ENCODE results near the gene LRRK1. TPM values are rescaled to one million over a fixed set of nuclear protein-coding genes. Genes with fewer than 3 reads are reported as not detected.

LRRK1 gene
- total RNA-seq, 4 donors from 2014 or later, result 7.1 to 29.3 (median 8.5) TPM

DNA sequence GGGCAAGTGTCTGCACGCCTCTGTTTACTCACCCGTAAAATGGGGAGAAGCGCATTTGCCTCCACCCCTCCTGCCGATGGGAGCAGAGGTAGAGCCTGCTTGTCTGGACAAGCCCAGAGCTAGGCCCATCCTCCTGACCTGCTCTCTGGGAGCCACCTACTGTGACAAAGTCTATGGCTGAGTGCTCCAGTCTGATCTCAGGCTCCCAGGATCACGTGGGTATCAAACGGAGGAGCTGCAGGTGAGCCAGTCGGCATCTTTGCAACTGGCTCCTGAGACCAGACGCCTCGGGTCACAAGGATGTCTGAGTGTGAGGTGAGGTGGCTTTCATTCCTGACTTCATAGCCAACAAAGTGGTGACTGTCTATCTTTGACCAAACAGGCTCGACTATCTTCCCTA, 41.6 kb upstream of the LRRK1 start:
- peaks cover 0 to 15% of the 10 kb centered on the region in 2 donors for H3K4me1 ChIP-seq
- no peaks in the 10 kb centered on the region for H3K9me3 ChIP-seq
- no peak overlapping the region for H3K27ac ChIP-seq
- intact Hi-C loops (cut with DNase I), result loop anchor here (5.0 kb wide), 1 partner anchor 250 kb away; no protein-coding TSS in a partner anchor
- H3K4me3 ChIP-seq (replicated peaks in 1 of 3), result no peak overlapping the region
- WGBS, 2 donors, result 67 to 74% methylated on average over 8 to 10 of the region's 10 CpGs
- TF ChIP-seq POLR2A (IDR thresholded peaks at IDR 0.05), result no peak
- TF ChIP-seq CTCF (IDR thresholded peaks at IDR 0.05), result no peak
- peaks cover 3% of the 10 kb centered on the region for H3K27me3 ChIP-seq
- peak; percentile 27 to 43 for DNase-seq
- H3K36me3 ChIP-seq, result no peaks in the 10 kb centered on the region

DNA sequence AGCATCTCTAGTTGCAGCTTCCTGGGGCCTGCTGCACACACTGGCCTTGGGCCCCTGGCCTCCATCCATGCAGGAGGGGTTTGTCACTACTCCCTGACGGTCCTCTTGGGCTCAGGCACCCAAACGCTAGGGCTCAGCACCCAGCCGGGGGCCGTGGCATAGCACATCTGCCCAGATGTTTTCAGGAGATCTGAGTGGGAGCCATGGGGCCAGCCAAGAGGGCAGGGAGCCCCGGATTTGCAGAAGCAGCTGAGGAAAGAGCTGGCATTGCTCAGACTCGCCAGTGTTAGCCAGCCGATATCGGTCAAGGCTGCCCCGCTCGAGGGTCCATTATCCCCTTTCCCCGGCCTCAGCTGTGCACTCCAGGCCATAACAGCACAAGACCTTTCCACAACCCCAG, 41.0 kb upstream of the LRRK1 start:
- intact Hi-C loops (cut with DNase I), result loop anchor here (5.0 kb wide), 1 partner anchor 251 kb away; no protein-coding TSS in a partner anchor
- DNase-seq, result no peak
- Histone ChIP-seq H3K27ac (no peak overlapping the region), H3K36me3 (no peaks in the 10 kb centered on the region), H3K4me1 (peaks cover 0 to 15% of the 10 kb centered on the region in 2 donors), H3K9me3 (no peaks in the 10 kb centered on the region), H3K4me3 (replicated peaks in 1 of 3) (no peak overlapping the region), H3K27me3 (peaks cover 3% of the 10 kb centered on the region)
- TF ChIP-seq CTCF (IDR thresholded peaks at IDR 0.05) (no peak), POLR2A (IDR thresholded peaks at IDR 0.05) (no peak)
- WGBS, 2 donors, result 86 to 89% methylated on average over 6 to 10 of the region's 11 CpGs

GRCh38 chr15:100878648-100879047, 40.5 kb upstream of the LRRK1 start:
- intact Hi-C loops (cut with DNase I), result loop anchor here (5.0 kb wide), 1 partner anchor 251 kb away; no protein-coding TSS in a partner anchor
- Histone ChIP-seq H3K4me1 (peaks cover 0 to 15% of the 10 kb centered on the region in 2 donors), H3K27ac (no peak overlapping the region), H3K27me3 (peaks cover 3% of the 10 kb centered on the region), H3K4me3 (replicated peaks in 1 of 3) (peak overlapping the region in 1 of 3 donors; percentile 34), H3K36me3 (no peaks in the 10 kb centered on the region), H3K9me3 (no peaks in the 10 kb centered on the region)
- DNase-seq, result no peak
- 39 to 46% methylated on average over 12 of the region's 12 CpGs for WGBS, 2 donors
- TF ChIP-seq CTCF (IDR thresholded peaks at IDR 0.05) (no peak), POLR2A (IDR thresholded peaks at IDR 0.05) (no peak)

GRCh38 chr15:100879061-100879463, 40.1 kb upstream of the LRRK1 start:
- intact Hi-C loops (cut with DNase I), result loop anchor here (5.0 kb wide), 1 partner anchor 252 kb away; no protein-coding TSS in a partner anchor
- no peaks in the 10 kb centered on the region for H3K9me3 ChIP-seq
- H3K27me3 ChIP-seq, result peaks cover 3% of the 10 kb centered on the region
- no peak for DNase-seq
- no peak overlapping the region for H3K27ac ChIP-seq
- H3K4me3 ChIP-seq (replicated peaks in 1 of 3), result peak overlapping the region in 1 of 3 donors; percentile 34
- no peak for TF ChIP-seq POLR2A (IDR thresholded peaks at IDR 0.05)
- no peak for TF ChIP-seq CTCF (IDR thresholded peaks at IDR 0.05)
- no peaks in the 10 kb centered on the region for H3K36me3 ChIP-seq
- peaks cover 0 to 15% of the 10 kb centered on the region in 2 donors for H3K4me1 ChIP-seq
- WGBS, 2 donors, result 6 to 18% methylated on average over 4 to 13 of the region's 62 CpGs

- TF ChIP-seq CTCF (IDR thresholded peaks at IDR 0.05), result no peak
- peak in 1 of 2 donors; percentile 28 for TF ChIP-seq POLR2A (IDR thresholded peaks at IDR 0.05)
- H3K4me1 ChIP-seq, result peaks cover 0 to 15% of the 10 kb centered on the region in 2 donors
- WGBS, 2 donors, result 10% methylated on average over 4 to 8 of the region's 93 CpGs
- no peaks in the 10 kb centered on the region for H3K9me3 ChIP-seq
- H3K4me3 ChIP-seq (replicated peaks in 1 of 3), result peak within 1 kb of the TSS in 1 of 3 donors; percentile 34
- intact Hi-C loops (cut with DNase I), result loop anchor here (5.0 kb wide), 1 partner anchor 252 kb away; no protein-coding TSS in a partner anchor
- H3K27ac ChIP-seq, result no peak within 1 kb of the TSS
- no peaks in the 10 kb centered on the region for H3K36me3 ChIP-seq
- DNase-seq, result peak; percentile 15 to 19
- H3K27me3 ChIP-seq, result peaks cover 3% of the 10 kb centered on the region
Observed at GRCh38 chr15:100879464-100880138, 39.6 kb upstream of the LRRK1 start, which contains the start of gene ALDH1A3. Gene ALDH1A3 (plus strand): TSS chr15:100879831. CDS start chr15:100879908, 77 bp downstream.

Measured in thyroid gland (tissue), 4 donors.